ENCODE data around the gene DPPA2.

Gene DPPA2

GRCh38 chr3:109325109-109325508, 8.8 kb upstream of the DPPA2 start:
- no peak for DNase-seq (ENCODE audit: low read depth)

- no peak for DNase-seq (ENCODE audit: low read depth)
Measured at GRCh38 chr3:109313061-109313460, 3.3 kb downstream of the DPPA2 start.

GRCh38 chr3:109297496-109297895, 18.8 kb downstream of the DPPA2 start:
- no peak for DNase-seq (ENCODE audit: low read depth)

GRCh38 chr3:109284071-109284470, 32.2 kb downstream of the DPPA2 start:
- no peak for DNase-seq (ENCODE audit: low read depth)

GRCh38 chr3:109278546-109278945, 37.8 kb downstream of the DPPA2 start:
- DNase-seq (ENCODE audit: low read depth) = no peak

GRCh38 chr3:109278141-109278540, 38.2 kb downstream of the DPPA2 start:
- DNase-seq (ENCODE audit: low read depth) = no peak

GRCh38 chr3:109275702-109276293, 40.5 kb downstream of the DPPA2 start:
- peak; percentile 44 for DNase-seq (ENCODE audit: low read depth)

GRCh38 chr3:109270779-109271178, 45.5 kb downstream of the DPPA2 start:
- no peak for DNase-seq (ENCODE audit: low read depth)

GRCh38 chr3:109269577-109270275, 46.6 kb downstream of the DPPA2 start:
- no peak for DNase-seq (ENCODE audit: low read depth)

- peak; percentile 36 for DNase-seq (ENCODE audit: low read depth)
Measured at GRCh38 chr3:109268181-109268580, 48.1 kb downstream of the DPPA2 start.

- peak; percentile 67 for DNase-seq (ENCODE audit: low read depth)
Measured at GRCh38 chr3:109265295-109265694, 51.0 kb downstream of the DPPA2 start.

- DNase-seq (ENCODE audit: low read depth) = peak; percentile 86
Measured at GRCh38 chr3:109257269-109257668, 59.0 kb downstream of the DPPA2 start.

- no peak for DNase-seq (ENCODE audit: low read depth)
Measured at GRCh38 chr3:109254770-109255169, 61.5 kb downstream of the DPPA2 start.

GRCh38 chr3:109252641-109253040, 63.7 kb downstream of the DPPA2 start:
- no peak for DNase-seq (ENCODE audit: low read depth)
